DMS114 treated with DMSO at 0.1 percent for 48 hours (cell line): ENCODE data around the gene SPATA13.
"Not testable (repeated sequence)": the region's sequence is repeated elsewhere in the genome, so short reads cannot be mapped to it uniquely, and the experiment has no call there.

ENCODE experiments used
- DNase-seq: peaks from one replicate; lab custom pipeline; 2025; ENCODE audit not compliant: unreplicated experiment; lab: John Stamatoyannopoulos, UW

Gene SPATA13

DNA sequence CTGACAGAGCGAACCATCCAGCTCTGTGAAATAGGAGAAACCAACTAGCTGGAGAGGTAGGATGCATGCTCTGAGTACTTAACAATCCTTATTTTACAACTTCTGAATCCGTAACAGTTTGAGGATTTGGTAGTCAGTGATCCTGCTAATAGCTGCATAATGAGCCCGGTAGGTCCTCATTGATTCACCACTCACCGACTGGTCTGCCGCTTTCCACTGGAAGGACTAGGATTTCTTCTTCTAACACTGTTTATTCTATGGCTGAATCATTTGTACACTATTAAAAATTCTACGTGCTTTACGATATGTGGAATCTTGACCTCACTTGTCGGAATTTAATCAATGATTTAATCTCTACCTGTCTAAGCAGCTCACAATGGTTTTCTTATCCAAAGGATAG is 33.9 kb downstream of the SPATA13 start:
- DNase-seq, result no peak

DNA sequence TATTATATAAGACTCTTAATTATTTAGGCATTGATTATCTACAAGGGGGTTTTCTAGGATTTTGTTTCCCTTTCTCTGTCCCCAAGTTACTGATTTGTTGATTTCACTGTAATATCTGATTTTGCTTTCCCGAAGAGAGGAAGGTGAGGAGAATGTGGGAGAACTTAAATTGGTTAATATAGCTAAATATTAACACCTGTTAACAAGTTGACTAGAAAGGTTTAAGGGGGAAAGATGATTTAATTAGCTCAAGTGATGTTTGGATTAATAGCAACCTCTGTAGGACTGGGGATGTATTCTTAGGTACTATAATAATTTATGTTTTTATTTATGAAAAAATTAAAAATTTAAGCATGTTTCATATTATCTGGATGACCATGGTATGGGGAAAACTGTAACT is 35.1 kb downstream of the SPATA13 start:
- no peak for DNase-seq

DNA sequence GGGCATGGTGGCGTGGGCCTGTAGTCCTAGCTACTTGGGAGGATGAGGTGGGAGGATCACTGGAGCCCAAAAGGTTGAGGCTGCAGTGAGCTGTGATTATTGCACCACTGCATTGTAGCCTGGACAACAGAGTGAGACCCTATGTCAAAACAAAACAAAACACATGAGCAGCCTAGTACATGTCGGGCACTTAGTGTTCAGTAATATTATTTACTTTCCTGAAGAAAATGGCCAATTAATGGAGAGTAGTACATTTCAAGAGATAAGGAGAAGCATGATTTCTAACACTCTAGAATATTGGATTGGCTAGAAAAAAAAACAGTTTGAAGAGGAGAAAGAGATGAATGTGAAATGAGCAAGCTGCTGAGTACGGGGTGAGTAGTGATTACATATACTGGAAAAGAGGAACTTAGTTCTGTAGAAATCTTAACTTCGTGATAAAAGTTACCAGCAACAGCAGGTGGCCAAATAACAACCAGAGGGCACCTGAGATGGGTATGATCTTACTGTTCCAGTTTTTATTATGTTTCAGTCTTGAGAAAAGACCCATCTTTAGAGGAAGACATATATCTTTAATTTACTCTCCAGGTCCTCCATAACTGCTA is 36.2 kb downstream of the SPATA13 start:
- DNase-seq, result no peak

- no peak for DNase-seq
Observed at GRCh38 chr13:24199016-24199415, 38.5 kb downstream of the SPATA13 start.

DNA sequence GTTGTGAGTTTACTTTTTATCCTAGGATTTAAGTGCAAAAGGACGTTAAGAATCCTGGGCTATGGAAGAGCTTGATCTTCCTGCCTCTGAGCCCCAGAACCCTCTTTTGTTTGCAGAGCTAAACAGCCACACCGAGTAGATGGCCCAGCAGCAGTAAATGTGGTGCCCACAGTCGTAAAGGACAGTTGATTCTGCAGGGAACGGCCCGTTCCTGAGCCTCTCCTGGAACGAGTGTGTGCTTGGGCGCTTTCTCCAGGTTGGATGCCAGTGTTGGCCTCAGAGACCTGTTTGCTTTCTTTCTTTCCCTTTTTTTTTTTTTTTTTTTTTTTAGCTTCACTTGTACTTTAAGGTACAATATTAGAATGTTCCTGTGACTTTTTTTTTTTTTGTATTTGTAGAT is 41.7 kb downstream of the SPATA13 start:
- no peak for DNase-seq

- DNase-seq, result no peak
Observed at GRCh38 chr13:24203273-24203672, 42.8 kb downstream of the SPATA13 start.

GRCh38 chr13:24203811-24204210 is 43.3 kb downstream of the SPATA13 start:
- no peak for DNase-seq

- DNase-seq, result not testable (repeated sequence)
Observed at GRCh38 chr13:24205076-24205475, 44.6 kb downstream of the SPATA13 start.

DNA sequence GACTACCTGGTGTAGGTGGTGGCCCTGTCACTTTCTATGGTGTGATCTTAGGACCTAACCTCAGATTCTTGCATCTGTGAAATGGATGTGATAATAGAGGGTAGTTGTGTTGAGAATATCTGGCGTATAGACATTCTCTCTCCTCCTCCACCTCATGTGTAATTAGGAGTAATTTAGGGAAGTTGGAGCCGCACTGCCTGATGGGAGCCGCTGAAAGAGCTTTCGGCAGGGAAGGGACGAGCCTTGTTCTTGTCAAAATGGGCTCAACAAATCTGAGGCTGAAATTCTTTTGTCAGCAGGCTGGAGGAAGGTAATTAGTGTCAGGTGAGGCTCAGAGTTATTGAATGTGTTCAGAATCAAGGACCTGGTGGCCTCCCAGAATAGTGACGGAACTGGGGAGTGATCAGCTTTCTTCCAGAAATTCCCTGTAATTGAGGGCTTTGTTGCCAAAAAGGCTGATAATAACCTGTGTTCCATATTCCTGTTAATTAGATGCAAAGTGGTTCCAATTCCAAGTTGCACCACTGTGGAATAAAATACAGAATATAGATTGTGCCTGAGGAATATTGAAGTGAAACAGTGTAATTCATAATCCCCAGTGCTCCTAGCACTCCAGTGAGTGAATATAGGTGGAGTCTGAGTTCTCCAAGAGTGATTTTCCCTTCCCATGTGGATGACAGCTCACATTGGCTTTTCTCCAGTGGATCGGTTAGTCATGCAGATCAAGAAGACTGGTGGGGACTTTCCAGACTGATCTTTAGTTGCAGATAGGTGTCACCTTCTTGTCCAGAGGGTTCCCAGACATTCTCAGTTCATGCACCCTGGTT is 47.5 kb downstream of the SPATA13 start:
- DNase-seq, result no peak

- no peak for DNase-seq
Observed at GRCh38 chr13:24209138-24209537, 48.6 kb downstream of the SPATA13 start.

GRCh38 chr13:24212254-24212653 is 51.7 kb downstream of the SPATA13 start:
- no peak for DNase-seq

- no peak for DNase-seq
Observed at GRCh38 chr13:24212674-24213073, 52.2 kb downstream of the SPATA13 start.

DNA sequence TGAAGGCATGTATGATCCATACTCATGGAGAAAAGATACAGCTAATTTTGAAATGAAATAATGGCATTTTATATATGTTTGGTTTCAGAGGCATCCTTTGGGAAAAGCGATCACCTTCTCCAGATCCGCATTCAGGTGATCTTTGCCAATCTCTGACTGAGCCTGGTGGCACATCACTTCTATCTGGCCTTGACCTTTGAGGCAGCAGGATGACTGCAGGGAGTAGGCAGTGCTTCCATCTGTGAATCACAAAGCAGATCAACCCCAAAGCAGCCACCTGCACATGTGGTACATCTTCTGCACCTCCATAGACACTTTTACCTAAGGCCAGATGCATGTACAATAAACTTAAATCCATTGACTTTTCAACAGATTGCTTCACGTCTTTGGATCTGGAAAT is 53.4 kb downstream of the SPATA13 start:
- no peak for DNase-seq

DNA sequence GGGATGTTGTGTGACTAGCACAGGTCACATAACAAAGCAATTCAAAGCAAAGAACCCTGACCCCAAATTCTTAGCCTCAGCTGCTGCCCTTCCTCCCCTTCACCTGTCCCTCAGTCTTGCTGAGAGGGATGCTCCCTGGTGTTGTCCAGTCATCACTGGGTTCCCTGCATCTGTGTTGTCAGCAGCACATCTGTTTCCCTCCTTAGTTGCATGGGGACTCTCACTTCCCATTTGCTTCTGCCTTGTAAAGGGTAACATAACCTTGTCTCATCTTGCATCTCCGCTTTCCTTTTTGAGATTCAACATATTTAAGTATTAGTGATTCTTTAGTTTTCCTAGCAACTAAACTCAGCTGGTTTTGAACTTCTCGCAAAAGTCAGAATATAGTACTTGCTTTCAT is 54.0 kb downstream of the SPATA13 start:
- no peak for DNase-seq

GRCh38 chr13:24215126-24215525 is 54.6 kb downstream of the SPATA13 start:
- no peak for DNase-seq

DNA sequence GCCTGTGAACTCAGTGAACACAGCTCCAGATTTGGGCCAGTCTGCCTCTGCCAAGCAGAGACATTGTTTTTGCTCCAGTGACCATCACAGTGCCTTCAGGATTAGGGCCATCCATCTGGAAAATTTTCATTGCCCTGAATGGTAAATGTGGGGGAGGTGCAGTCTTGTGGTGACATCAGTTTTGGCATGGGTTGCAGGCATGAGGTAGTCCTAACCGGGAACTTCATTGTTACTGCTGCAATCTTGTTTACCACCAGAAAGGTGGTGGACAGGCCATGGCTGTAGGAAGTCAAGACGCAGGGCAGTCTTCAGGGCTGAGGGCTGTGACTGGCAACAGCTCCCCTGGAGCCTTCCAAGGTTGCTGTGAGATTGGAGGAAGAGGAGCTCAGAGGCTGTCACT is 55.2 kb downstream of the SPATA13 start:
- no peak for DNase-seq

DNA sequence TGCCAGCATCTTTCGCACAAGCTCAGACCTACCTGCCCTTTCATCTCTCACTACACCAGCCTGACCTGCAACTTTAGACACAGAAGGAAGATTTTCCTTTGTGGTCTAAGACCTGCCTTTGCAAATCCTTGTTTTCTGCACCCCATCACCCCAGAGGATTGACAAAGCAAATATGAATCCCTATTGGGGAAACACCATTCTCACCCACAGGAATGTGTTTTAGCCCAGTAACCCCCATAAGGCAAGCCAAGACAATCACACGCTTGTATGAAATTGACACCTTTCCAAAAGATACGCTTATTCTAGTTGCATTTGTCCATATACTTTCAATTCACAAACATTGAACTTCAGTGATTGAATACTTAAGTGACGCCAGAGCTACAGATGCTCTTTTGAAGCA is 55.7 kb downstream of the SPATA13 start:
- DNase-seq, result no peak

GRCh38 chr13:24216779-24217178 is 56.3 kb downstream of the SPATA13 start:
- not testable (repeated sequence) for DNase-seq

- DNase-seq, result no peak
Observed at GRCh38 chr13:24217601-24218281, 57.2 kb downstream of the SPATA13 start.

- DNase-seq, result no peak
Observed at GRCh38 chr13:24218338-24218737, 57.8 kb downstream of the SPATA13 start.

GRCh38 chr13:24218977-24219376 is 58.5 kb downstream of the SPATA13 start:
- no peak for DNase-seq

DNA sequence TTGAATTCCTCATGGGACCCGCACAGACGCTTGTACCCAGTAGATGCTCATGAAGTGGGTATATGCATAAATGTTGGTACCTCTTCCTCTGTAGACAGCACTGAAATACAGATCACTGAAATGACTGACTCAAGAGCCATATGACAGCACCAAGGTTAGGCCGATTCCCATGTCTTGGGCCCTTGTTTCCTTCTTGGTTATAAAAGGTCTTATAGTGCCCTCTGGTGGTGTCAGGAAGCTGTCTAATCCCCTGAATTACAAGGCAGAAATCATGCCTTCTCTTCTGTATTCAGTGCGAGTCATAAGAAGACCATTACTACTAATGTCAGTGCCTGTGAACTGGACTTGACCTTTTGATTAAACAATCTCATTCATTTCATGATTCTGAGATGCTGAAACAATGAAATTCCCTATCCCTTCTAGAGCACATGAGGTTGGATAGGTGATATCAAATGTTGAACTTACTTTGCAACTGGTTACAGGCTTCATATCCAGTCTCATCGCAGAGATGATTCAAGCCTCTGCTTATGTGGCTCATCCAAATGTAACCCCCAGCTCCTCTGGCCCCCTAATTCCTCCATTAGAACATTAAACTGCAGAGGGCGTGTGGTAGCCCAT is 59.7 kb downstream of the SPATA13 start:
- peak; percentile 36 for DNase-seq
